GM12801 (cell line): ENCODE data around the gene MINDY3.

Experiments used
- TF ChIP-seq, protein P1 (sequence below): IDR thresholded peaks from one replicate; pipeline ENCODE4 v1.5.1; 2011; ENCODE audit warnings: control low read depth; ENCODE audit not compliant: insufficient read length; ENCODE audit errors: extremely low read depth

The MINDY3 gene

DNA sequence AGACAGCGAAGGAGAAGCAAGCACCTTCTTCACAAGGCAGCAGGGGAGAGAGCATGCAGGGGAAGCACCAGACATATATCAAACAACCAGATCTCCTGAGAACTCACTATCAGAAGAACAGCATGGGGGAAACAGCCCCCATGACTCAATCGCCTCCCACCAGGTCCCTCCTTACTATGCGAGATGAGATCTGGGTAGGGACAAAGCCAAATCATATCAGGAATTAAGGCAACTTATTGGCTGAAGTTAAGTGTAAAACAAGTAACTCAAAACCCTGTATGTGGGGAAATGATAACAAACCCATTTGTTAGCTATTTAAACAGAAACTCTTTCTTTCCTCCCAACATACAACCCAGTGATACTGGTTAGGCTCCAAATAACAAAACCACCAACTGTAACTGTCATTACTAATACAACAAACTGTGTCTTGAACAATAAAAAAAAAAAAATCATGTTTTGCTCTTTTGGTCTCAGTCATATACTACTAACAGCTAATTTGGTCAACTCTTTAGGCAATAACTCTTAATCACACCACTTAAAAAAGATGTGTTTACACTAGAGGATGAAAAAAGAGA lies 57.8 kb downstream of the MINDY3 start:
- TF ChIP-seq, protein P1, sequence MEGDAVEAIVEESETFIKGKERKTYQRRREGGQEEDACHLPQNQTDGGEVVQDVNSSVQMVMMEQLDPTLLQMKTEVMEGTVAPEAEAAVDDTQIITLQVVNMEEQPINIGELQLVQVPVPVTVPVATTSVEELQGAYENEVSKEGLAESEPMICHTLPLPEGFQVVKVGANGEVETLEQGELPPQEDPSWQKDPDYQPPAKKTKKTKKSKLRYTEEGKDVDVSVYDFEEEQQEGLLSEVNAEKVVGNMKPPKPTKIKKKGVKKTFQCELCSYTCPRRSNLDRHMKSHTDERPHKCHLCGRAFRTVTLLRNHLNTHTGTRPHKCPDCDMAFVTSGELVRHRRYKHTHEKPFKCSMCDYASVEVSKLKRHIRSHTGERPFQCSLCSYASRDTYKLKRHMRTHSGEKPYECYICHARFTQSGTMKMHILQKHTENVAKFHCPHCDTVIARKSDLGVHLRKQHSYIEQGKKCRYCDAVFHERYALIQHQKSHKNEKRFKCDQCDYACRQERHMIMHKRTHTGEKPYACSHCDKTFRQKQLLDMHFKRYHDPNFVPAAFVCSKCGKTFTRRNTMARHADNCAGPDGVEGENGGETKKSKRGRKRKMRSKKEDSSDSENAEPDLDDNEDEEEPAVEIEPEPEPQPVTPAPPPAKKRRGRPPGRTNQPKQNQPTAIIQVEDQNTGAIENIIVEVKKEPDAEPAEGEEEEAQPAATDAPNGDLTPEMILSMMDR = no peak

DNA sequence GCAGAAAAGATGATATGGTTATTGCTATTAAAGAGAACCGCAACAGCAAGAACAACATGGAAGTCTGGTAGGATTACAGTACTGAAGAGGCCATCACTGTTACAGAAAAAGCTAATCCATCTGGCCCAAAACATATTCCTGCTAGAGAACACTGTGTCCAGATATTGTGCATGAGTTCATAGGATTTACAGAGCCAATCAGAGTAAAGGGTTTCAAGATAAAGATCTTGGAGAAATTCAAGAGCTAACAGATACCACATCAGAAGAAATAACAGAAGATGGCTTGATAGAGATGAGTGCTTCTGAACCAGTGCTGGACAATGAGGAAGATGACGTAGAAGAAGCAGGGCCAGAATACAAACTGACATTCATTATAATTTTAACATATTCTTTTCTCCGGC lies 58.7 kb downstream of the MINDY3 start:
- TF ChIP-seq, protein P1 = no peak

DNA sequence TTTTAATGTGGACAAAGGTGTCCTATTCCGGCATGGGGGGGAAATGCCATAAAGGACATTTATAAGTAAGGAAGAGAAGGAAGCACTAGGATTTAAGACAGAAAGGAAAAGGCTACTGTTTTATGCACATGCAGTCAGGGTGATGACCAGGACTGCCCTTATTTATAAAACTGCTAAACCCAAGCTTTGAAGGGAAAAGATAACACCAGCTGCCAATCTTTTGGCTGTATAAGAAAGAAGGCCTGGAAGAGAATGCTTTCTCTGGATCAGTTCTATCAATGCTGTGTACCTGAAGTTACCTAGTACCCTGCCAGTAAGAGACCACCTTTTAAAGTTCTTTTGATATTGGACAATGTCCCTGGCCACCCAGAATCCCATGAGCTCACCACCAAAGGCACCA lies 59.2 kb downstream of the MINDY3 start:
- TF ChIP-seq, protein P1 = no peak

DNA sequence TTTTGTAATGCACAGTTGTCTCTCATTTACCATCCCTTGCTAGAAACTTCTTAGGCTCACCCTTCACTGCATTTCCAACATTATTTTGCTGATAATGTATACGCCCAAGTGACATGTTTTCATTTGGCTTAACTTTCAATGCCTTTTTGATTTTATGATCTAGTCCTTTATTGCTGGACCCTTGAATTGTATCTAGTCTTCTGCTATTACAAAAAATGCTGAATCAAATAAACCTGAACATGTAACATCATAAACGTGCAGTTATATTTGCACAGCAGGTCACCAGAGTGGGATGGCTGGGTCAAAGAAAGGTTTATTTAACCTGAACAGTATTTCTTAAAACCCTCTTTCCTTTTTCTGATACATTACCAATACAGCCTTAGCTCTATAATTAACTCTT lies 63.0 kb downstream of the MINDY3 start:
- TF ChIP-seq, protein P1 = no peak

DNA sequence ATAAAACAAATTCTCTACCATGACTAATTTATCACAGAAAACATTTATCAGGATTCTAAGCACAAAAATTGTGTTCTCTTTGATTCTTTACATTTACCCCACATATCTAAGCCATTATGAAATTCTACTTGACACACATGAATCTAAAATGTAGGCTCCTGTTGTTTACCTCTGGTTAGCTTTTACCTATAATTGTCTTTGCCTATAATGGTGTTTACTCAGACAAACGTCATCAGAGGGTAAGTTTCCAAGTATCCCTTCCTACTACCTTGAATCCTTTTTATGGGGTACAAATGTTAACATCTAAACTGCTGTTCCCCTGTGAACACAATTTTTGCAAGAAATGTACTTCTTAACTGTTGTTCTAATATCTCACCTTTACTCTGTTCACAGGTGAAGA lies 63.5 kb downstream of the MINDY3 start:
- TF ChIP-seq, protein P1 = no peak

DNA sequence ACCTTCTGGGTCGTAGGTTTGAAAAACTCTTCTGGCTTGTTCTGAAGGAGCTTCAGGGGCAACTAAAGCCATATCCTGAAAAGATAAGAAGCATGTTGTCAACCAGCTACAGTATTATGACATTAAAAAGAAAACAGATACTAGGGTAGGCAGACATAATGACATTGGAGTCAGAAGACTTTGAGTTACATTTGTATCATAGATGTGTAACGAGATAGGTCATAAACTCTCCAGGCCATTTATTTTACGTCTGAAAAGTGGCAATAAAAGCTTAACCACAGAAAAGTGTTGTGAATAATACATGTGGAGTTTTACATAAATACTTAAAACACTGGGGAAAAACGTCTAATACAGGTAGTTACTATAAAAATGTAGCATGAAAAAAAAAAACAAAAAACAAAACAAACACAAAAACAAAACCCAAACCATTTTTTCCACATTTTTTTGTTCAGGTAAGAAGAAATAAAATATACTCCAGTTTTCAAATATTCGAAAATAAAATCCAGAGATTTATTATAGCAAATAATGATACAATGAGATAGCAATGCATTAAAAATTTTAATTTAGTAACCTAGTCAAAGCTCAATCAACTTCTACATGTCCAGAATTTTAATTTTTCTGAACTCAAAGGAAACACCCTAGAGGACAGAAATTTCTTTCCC lies 64.1 kb downstream of the MINDY3 start:
- TF ChIP-seq, protein P1 = no peak

DNA sequence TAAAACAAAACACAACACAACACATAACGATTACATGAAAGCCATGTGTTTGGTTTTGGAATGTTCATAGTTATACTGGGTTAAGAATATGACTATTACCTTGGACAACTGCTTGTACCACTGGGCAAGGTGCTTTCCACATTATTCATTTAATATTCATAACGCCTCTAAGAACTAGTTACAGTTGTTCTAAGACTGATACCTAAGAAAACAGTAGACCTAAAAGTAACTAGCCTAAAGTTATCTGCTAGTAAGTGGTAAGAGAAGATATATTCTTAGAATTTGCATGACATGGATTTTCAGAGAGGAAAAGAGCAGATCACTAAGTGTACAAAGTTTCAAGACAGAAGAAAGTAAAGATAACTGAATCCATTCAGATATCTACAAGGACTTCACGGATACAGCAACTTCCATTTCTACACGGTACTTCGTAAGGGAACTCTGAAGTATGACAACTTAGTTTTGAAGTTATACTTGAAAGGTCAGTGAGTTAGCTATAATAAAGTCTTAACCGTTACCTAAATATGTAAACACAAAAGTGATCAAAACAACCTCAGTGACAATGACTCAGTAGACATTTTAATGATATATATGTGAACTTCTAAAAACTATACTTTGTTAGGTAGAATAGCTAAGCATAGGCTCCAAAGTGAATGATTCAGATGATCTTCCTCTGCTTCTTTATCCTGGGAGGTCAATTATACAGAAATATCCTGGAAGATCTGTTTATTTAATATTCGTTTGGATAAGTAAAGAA lies 65.1 kb downstream of the MINDY3 start:
- TF ChIP-seq, protein P1 = no peak
